ENCODE measurements around the gene NPTXR. TPM values are rescaled to one million over a fixed set of nuclear protein-coding genes. Genes with fewer than 3 reads are reported as not detected.
"Not testable (repeated sequence)": the region's sequence is repeated elsewhere in the genome, so short reads cannot be mapped to it uniquely, and the experiment has no call there.

NPTXR gene
- total RNA-seq, 1 donor from 2014 or later = 23.5 TPM

- intact Hi-C loops (cut with DNase I) = no loop called here
Observed at GRCh38 chr22:38860283-38861169, 16.7 kb upstream of the NPTXR start.

DNA sequence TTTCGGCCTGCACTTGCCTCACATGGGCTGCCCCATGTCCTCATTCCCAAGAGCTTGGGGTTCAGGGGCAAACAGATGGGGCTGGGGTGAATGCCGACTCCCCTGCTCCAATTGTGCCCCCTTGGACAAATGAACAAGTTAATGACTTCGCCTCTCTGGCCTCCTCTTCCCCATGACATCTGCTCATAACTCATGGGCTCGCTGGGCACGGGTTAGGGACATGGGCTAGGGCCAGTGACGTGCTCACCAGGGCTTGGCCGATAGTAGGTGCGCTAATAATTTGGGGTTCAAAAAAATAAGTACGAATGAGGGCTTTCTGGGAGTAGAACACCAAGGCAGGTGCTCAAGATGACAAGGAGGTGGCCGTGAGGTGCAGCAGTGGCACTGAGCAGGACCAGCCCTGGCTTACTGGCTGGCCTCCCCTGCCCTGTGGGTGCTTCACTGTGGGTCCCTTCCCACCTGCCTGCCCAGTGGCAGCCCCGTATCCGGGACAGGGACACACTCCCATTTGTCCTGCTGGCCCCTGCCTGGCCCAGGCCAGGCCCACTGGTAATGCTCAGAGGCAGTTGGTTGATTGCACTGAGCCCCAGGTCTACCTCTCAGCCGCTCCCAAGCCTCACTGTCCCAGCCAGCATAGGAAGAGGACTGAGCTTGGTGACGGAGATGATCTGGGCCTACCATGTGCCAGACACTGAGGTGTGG lies 15.9 kb upstream of the NPTXR start:
- no peak for DNase-seq (ENCODE audit: low spot score)

More at GRCh38 chr22:38860283-38861169, 16.7 kb upstream of the NPTXR start:
- no peak for DNase-seq (ENCODE audit: low spot score)

DNA sequence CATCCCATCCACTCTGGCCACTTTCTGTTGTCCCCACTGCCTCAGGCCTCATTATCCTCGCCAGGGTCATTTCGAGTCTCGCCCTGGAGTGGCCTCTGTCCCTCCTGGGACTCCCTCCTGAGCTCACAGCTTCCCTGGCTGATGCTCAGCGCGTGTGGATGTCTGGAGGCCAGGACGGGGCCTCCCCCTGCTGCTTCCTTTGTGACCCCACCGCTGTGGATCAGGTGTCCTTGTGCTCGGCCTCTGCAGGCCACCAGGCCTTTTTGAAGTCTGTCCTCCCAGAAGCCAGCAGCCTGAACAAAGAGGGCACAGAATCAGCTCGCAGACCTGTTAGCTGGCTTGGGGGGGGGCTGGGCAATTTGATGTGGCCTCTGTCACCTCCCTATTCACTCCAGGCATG lies 14.7 kb upstream of the NPTXR start:
- intact Hi-C loops (cut with DNase I) = no loop called here
- DNase-seq (ENCODE audit: low spot score) = no peak

More for the DNA sequence above, 15.9 kb upstream of the NPTXR start:
- intact Hi-C loops (cut with DNase I) = no loop called here

- intact Hi-C loops (cut with DNase I); DNase-seq (ENCODE audit: low spot score): not testable (repeated sequence)
Observed at GRCh38 chr22:38854476-38854875, 10.6 kb upstream of the NPTXR start.

- intact Hi-C loops (cut with DNase I); DNase-seq (ENCODE audit: low spot score): not testable (repeated sequence)
Observed at GRCh38 chr22:38853883-38854282, 10.1 kb upstream of the NPTXR start.

DNA sequence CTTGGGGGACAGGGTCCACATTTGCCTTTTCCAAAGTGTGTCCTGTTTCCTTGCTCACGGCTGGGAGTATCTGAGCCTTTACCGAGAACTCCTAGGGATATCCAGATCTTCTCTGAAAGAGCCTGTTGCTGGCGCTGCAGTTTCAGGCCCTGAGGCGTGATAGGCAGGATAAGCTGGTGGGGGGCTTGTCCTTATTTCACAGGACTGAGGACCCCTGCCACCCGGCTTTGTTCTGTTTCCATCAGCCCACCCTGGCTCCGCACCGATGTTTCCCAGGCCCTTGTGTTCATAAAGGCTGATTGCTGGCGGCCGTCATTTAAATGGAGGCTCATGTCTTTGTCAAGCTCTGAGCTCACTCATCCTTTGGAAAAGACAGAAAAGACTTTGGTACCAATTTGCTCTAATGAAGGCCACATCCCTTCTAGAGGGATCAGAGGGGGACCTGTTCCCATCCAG lies 9.4 kb upstream of the NPTXR start:
- intact Hi-C loops (cut with DNase I) = no loop called here
- no peak for DNase-seq (ENCODE audit: low spot score)

DNA sequence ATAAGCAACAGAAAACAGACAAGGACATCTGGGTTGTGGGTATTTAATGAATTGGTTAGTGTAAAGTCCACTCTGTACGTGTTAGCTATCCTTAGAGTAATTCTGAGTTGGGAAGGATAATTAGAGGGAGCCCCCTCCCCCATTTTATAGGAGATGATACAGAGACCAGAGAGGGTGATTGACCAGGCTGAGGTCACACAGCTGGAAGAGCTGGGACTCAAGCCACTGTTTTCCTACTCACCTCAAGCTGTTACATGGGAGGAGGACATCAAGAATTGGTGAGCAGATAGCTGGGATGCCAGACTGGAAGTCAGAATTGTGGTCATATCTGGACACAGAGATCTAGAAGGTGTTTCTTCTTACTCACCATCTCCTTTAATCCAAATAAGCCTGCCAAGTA lies 8.7 kb upstream of the NPTXR start:
- no peak for DNase-seq (ENCODE audit: low spot score)
- intact Hi-C loops (cut with DNase I) = no loop called here

DNA sequence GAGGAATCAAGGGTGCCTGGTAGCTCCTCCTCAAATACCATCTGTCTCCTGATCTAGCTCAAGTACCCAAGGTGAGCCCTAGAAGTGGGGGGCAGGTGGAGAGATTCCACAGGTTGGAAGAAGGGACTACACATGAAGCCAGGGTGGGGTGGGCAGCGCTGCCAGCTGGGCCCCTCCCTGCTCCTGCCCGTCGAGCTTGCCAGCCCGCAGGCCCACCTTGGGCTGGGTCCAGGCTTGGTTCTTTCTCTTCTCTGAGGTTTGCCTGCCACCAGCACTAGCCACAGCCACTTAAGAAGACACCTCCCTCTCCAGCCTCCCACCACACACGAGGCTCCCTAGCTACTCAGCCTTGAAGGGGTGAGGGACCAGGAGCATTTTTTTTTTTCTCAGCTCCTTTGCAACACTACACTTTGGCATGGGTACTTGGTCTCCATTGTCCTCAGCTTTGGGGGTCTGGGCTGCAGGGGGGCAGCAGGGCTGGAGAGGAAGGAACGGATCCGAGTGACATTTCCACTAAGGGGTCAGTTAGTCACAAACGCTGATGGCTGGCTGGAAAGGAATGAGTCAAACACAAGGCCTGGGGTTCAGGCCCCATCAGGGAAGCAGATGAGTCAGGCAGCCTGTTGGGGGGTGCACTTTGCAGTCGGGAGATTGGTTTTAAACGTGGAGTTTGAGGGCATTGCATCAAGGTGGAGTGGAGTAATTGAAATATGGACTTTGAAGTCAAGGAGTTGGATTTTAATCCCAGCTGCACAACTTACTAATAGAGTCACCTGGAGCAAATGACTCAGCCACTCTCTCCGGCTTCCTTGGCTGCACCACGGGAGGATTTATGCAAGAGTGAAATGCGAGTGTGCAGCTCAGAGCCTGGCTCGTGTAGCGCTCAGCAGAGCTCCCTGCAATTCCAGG lies 7.4 kb upstream of the NPTXR start:
- intact Hi-C loops (cut with DNase I) = no loop called here
- no peak for DNase-seq (ENCODE audit: low spot score)

DNA sequence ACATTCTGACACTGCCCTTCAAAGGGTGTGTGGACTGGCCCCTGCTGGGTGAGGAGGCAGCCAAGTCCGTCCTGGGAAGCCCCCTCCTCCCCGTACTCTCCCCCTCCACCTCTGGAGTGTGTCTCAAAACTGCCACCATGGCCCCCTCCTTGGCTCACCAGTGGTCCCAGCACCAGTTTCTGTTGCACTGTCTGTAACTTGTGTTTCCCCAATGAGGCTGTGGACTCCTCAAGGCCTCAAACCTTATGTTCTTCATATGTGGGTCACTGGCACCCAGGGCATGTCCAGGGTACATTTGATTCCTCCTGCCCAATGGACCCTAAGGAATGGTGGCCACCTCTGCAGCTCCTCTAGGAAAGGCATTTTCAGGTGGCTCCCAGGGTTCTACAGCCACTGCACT lies 6.6 kb upstream of the NPTXR start:
- intact Hi-C loops (cut with DNase I) = no loop called here
- no peak for DNase-seq (ENCODE audit: low spot score)

- intact Hi-C loops (cut with DNase I) = no loop called here
- no peak for DNase-seq (ENCODE audit: low spot score)
Observed at GRCh38 chr22:38849811-38850210, 6.0 kb upstream of the NPTXR start.

DNA sequence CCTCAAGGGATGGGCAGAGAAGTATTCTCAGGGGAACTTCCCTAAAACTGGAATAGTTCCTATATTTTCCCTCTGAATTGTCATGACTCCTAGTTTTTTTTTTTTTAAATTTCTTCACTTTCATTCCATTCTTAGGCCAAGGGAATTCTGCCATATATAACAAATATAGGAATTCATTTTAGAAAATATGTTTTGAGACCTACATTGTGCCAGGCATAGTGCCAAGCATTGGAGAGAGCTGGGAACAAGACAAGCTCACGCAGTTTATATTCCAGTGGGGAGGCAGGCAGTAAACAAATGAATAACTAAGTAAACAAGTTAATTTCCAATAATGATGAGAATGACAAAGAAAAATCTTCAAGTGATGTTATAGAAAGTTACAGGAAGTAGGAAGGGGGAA lies 2.6 kb upstream of the NPTXR start:
- intact Hi-C loops (cut with DNase I) = no loop called here
- no peak for DNase-seq (ENCODE audit: low spot score)

GRCh38 chr22:38845004-38845740 lies 1.3 kb upstream of the NPTXR start:
- intact Hi-C loops (cut with DNase I) = no loop called here
- no peak for DNase-seq (ENCODE audit: low spot score)

DNA sequence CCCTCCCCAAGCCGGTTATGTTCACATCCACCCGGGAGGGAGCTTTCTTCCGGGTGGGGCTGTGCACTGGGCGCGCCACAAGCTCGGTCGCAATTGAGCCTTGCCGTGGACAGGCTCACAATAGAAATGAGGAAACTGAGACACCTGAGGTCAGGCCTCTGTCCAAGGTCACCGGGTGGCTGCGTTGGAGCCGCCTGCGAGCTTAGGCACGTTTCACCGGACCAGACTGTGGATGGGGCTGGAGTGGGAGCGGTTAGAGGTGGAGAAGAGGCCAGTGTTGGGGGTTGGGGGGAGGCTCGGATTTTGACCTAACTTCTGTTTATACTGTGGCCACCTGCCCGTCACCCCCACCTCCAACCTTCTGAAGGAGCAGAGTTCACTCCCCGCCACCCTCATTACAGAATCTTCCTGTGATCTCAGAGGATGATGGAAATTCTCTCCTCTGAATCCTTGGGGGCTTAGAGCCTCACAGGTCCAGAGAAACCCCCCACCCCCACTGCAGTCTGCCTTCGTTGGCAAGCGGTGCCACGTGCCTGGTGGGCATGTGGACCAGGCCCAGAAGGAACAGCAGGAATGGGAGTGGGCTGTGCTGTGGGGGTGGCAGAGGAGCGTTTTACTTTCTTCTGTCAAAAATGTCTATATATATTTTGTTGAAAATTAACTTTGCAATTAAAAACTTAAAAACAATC lies 631 bp upstream of the NPTXR start:
- intact Hi-C loops (cut with DNase I) = no loop called here
- no peak for DNase-seq (ENCODE audit: low spot score)

- intact Hi-C loops (cut with DNase I) = loop anchor here (2.0 kb wide), 1 partner anchor 74 kb away; no protein-coding TSS in a partner anchor
- DNase-seq (ENCODE audit: low spot score) = no peak
Observed at GRCh38 chr22:38843201-38843656, 599 bp downstream of the NPTXR start.

- intact Hi-C loops (cut with DNase I) = loop anchor here (2.0 kb wide), 1 partner anchor 74 kb away; no protein-coding TSS in a partner anchor
- DNase-seq (ENCODE audit: low spot score) = no peak
Observed at GRCh38 chr22:38842512-38843200, 1.2 kb downstream of the NPTXR start.

DNA sequence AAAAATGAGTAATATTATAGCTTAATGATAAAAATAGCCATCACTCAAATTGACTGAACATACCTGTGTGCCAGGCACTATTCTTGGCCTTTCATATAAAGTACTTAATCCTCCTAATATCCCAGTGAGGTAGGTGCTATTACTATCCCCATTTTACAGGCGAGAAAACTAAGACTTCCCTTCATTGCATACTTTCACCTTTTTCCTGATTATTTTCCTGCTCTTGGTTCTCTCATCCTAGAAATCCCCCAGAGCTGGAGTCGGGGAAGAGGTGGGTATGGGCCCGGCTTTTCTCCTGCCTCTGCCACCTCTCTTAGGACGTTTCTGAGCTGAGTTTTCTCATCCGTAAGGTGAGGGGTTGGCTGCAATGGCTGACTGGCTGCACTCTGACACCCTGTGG lies 2.2 kb downstream of the NPTXR start:
- no peak for DNase-seq (ENCODE audit: low spot score)
- intact Hi-C loops (cut with DNase I) = loop anchor here (2.0 kb wide), 1 partner anchor 73 kb away; no protein-coding TSS in a partner anchor

- intact Hi-C loops (cut with DNase I) = no loop called here
- DNase-seq (ENCODE audit: low spot score) = no peak
Observed at GRCh38 chr22:38841211-38841610, 2.6 kb downstream of the NPTXR start.

DNA sequence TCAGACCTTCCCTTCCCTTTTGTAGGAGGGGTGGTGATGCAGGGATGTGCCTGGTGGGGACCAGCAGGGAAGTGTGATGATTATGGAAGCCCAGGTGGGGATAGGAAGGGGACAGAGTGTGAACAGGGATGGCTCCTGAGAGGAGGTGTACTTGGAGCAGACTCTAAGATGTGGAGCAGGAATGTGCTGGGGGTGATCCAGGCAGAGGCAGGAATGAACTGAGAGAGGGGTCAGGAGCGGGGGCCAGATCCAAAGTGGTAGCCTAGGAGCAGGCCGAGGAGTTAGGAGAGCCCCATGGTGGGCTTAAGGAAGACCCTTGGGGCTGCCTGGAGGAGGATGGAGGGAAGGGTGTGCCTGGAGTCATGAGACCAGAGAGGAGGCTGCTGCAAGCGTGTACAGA lies 3.7 kb downstream of the NPTXR start:
- intact Hi-C loops (cut with DNase I) = no loop called here
- DNase-seq (ENCODE audit: low spot score) = no peak

Data from cardiac septum (tissue), 1 donor.